K562 (cell line): ENCODE data around the gene TLE3. TPM values are rescaled to one million over a fixed set of nuclear protein-coding genes. Genes with fewer than 3 reads are reported as not detected.

Experiments used
- BRD9 ChIP-seq: fragments of 450-650 bp; IDR thresholded peaks from 2 replicates; pipeline ENCODE4 v1.6.1; 2018; ENCODE audit warnings: low read depth; ENCODE audit not compliant: partially characterized antibody
- CC2D1A ChIP-seq: fragments of 450-650 bp; IDR thresholded peaks from 2 replicates; pipeline ENCODE4 v1.6.1; 2017; ENCODE audit warnings: mild to moderate bottlenecking
- FOXM1 ChIP-seq, 2 experiments: fragments of 450-650 bp in 1 of 2; sonication (generic) in 1 of 2; formaldehyde crosslinking in 1 of 2; IDR thresholded peaks; 2 replicates each; pipeline versions ENCODE4 v1.6.1 to v1.9.0; 2017 to 2022; ENCODE audit warnings: low read depth in 2 of 2, mild to moderate bottlenecking in 2 of 2, missing genetic modification reagents in 1 of 2, moderate library complexity in 1 of 2
- JUNB ChIP-seq: fragments of 450-650 bp; formaldehyde crosslinking; conservative IDR thresholded peaks from 2 replicates; pipeline ENCODE4 v1.4.0; 2020; ENCODE audit warnings: mild to moderate bottlenecking
- LARP7 ChIP-seq: fragments of 450-650 bp; IDR thresholded peaks from 2 replicates; pipeline ENCODE4 v1.6.1; 2016
- MAFG ChIP-seq: fragments of 450-650 bp; conservative IDR thresholded peaks from 2 replicates; pipeline ENCODE4 v1.6.1; 2016; ENCODE audit warnings: missing genetic modification characterization, missing compliant biosample characterization
- RBM22 ChIP-seq: fragments of 200-400 bp; formaldehyde crosslinking; IDR thresholded peaks from 2 replicates; pipeline ENCODE4 v1.6.1; 2018; ENCODE audit warnings: low read length, low read depth; ENCODE audit not compliant: poor library complexity, severe bottlenecking
- SETDB1 ChIP-seq: IDR thresholded peaks from one replicate; pipeline ENCODE4 v1.6.1; 2012; ENCODE audit warnings: low read length, control low read depth, inconsistent platforms
- SMC3 ChIP-seq: conservative IDR thresholded peaks from 2 replicates; pipeline ENCODE4 v1.6.1; 2011; ENCODE audit warnings: low read depth, low read length, improper control_type of control experiment; ENCODE audit not compliant: insufficient read depth
- SRSF9 ChIP-seq: fragments of 200-400 bp; formaldehyde crosslinking; IDR thresholded peaks from 2 replicates; pipeline ENCODE4 v1.6.1; 2017; ENCODE audit warnings: low read depth, low read length, borderline replicate concordance
- TCF3 ChIP-seq: sonication (generic); formaldehyde crosslinking; IDR thresholded peaks from 2 replicates; pipeline ENCODE4 v1.4.0; 2020; ENCODE audit warnings: mild to moderate bottlenecking, missing genetic modification reagents
- ZNF217 ChIP-seq: sonication (generic); formaldehyde crosslinking; IDR thresholded peaks from 2 replicates; pipeline ENCODE4 v1.8.0; 2022; ENCODE audit warnings: mild to moderate bottlenecking, missing genetic modification reagents
- polyA plus RNA-seq, 8 experiments: library from polyadenylated mRNA; depleted of rRNA in 4 of 8; stranded (reverse) in 5 of 8; unstranded in 3 of 8; fragments of >200 nt; fragmentation: Nextera tagmentation in 2 of 8; fragmentation: Illumina TruSeq in 1 of 8; extraction: Ambion mirVana in 2 of 8; extraction: Trizol in 1 of 8; gene quantifications; 2 replicates each; pipeline versions ENCODE4 v1.2.1 to v1.2.3, GENCODE V29; 2011 to 2014; ENCODE audit warnings: inconsistent platforms in 1 of 8, missing spikeins in 1 of 8
- total RNA-seq, 7 experiments: library from RNA; depleted of rRNA in 6 of 7; stranded (reverse); fragments of >200 nt in 6 of 7; fragmentation: Illumina TruSeq in 2 of 7; extraction: Trizol in 2 of 7; gene quantifications; 2 replicates each; pipeline versions ENCODE4 v1.2.1 to v1.2.3, GENCODE V29; 2011 to 2021; ENCODE audit warnings: low replicate concordance in 1 of 7
- TF ChIP-seq, protein P1 (sequence below): fragments of 450-650 bp; IDR thresholded peaks from 2 replicates; pipeline ENCODE4 v1.6.1; 2016; ENCODE audit warnings: mild to moderate bottlenecking, moderate library complexity
- TF ChIP-seq, protein P2 (sequence below): IDR thresholded peaks from 2 replicates; pipeline ENCODE4 v1.6.1; 2011; ENCODE audit warnings: borderline replicate concordance, low read depth, mild to moderate bottlenecking, moderate library complexity, low read length; ENCODE audit not compliant: insufficient read depth, poor library complexity, severe bottlenecking

TLE3 gene
- total and polyA plus RNA-seq, 9 of the 15 experiments (the other 6 are each of a cell fraction or from before 2014, with no cell fraction given): 1.5 to 84.2 (median 14.1) TPM

DNA sequence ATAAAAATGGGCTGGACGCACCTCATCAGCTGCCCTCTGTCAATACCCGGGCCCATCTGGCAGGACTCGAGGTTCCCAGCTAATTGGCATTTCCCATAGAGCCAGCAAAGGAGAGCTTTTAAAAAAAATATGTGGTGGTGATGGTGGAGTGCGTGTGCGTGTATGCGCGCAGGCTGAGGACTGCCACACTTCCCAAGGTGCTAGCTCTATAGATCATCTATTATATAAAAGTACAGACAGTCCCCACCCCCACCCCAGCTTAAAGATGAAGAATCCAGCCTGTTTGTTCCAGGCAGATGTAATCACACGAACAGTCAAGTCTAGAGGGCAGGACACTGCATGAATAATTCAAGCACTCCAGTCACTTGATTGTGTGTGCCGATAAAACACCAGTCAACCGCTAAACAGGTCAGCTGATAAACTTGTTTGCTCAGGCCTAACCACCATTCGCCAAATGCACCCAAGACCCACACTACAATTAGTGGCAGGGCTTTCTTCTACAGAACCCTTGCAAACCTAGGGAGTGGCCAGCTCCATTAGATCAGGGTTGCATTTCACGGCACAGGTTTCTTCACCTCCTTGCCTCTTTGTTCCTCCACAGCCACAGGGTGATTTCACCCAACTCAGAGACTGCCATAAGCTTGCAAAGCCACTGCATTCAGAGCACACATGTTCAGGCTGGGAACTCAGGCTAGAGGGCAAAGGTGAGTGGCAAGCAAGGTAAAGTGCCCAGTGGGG, 5.8 kb downstream of the TLE3 start (continued):
- TF ChIP-seq, protein P1, sequence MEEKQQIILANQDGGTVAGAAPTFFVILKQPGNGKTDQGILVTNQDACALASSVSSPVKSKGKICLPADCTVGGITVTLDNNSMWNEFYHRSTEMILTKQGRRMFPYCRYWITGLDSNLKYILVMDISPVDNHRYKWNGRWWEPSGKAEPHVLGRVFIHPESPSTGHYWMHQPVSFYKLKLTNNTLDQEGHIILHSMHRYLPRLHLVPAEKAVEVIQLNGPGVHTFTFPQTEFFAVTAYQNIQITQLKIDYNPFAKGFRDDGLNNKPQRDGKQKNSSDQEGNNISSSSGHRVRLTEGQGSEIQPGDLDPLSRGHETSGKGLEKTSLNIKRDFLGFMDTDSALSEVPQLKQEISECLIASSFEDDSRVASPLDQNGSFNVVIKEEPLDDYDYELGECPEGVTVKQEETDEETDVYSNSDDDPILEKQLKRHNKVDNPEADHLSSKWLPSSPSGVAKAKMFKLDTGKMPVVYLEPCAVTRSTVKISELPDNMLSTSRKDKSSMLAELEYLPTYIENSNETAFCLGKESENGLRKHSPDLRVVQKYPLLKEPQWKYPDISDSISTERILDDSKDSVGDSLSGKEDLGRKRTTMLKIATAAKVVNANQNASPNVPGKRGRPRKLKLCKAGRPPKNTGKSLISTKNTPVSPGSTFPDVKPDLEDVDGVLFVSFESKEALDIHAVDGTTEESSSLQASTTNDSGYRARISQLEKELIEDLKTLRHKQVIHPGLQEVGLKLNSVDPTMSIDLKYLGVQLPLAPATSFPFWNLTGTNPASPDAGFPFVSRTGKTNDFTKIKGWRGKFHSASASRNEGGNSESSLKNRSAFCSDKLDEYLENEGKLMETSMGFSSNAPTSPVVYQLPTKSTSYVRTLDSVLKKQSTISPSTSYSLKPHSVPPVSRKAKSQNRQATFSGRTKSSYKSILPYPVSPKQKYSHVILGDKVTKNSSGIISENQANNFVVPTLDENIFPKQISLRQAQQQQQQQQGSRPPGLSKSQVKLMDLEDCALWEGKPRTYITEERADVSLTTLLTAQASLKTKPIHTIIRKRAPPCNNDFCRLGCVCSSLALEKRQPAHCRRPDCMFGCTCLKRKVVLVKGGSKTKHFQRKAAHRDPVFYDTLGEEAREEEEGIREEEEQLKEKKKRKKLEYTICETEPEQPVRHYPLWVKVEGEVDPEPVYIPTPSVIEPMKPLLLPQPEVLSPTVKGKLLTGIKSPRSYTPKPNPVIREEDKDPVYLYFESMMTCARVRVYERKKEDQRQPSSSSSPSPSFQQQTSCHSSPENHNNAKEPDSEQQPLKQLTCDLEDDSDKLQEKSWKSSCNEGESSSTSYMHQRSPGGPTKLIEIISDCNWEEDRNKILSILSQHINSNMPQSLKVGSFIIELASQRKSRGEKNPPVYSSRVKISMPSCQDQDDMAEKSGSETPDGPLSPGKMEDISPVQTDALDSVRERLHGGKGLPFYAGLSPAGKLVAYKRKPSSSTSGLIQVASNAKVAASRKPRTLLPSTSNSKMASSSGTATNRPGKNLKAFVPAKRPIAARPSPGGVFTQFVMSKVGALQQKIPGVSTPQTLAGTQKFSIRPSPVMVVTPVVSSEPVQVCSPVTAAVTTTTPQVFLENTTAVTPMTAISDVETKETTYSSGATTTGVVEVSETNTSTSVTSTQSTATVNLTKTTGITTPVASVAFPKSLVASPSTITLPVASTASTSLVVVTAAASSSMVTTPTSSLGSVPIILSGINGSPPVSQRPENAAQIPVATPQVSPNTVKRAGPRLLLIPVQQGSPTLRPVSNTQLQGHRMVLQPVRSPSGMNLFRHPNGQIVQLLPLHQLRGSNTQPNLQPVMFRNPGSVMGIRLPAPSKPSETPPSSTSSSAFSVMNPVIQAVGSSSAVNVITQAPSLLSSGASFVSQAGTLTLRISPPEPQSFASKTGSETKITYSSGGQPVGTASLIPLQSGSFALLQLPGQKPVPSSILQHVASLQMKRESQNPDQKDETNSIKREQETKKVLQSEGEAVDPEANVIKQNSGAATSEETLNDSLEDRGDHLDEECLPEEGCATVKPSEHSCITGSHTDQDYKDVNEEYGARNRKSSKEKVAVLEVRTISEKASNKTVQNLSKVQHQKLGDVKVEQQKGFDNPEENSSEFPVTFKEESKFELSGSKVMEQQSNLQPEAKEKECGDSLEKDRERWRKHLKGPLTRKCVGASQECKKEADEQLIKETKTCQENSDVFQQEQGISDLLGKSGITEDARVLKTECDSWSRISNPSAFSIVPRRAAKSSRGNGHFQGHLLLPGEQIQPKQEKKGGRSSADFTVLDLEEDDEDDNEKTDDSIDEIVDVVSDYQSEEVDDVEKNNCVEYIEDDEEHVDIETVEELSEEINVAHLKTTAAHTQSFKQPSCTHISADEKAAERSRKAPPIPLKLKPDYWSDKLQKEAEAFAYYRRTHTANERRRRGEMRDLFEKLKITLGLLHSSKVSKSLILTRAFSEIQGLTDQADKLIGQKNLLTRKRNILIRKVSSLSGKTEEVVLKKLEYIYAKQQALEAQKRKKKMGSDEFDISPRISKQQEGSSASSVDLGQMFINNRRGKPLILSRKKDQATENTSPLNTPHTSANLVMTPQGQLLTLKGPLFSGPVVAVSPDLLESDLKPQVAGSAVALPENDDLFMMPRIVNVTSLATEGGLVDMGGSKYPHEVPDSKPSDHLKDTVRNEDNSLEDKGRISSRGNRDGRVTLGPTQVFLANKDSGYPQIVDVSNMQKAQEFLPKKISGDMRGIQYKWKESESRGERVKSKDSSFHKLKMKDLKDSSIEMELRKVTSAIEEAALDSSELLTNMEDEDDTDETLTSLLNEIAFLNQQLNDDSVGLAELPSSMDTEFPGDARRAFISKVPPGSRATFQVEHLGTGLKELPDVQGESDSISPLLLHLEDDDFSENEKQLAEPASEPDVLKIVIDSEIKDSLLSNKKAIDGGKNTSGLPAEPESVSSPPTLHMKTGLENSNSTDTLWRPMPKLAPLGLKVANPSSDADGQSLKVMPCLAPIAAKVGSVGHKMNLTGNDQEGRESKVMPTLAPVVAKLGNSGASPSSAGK: no peak
- TF ChIP-seq BRD9 (no peak), TCF3 (peak; percentile 85), MAFG (0 out of 2 replicates have a peak, but pooled peaks have one; percentile 10), CC2D1A (no peak), FOXM1 (IDR thresholded peaks at IDR 0.05; ENCODE audit: low read depth) (peak; percentile 68), FOXM1 (CRISPR knock-in tag; IDR thresholded peaks at IDR 0.05; ENCODE audit: low read depth) (no peak), LARP7 (no peak), RBM22 (no peak), SMC3 (no peak), ZNF217 (CRISPR knock-in tag) (no peak), SETDB1 (no peak), SRSF9 (no peak), JUNB (CRISPR knock-in tag) (no peak)
- TF ChIP-seq, protein P2, sequence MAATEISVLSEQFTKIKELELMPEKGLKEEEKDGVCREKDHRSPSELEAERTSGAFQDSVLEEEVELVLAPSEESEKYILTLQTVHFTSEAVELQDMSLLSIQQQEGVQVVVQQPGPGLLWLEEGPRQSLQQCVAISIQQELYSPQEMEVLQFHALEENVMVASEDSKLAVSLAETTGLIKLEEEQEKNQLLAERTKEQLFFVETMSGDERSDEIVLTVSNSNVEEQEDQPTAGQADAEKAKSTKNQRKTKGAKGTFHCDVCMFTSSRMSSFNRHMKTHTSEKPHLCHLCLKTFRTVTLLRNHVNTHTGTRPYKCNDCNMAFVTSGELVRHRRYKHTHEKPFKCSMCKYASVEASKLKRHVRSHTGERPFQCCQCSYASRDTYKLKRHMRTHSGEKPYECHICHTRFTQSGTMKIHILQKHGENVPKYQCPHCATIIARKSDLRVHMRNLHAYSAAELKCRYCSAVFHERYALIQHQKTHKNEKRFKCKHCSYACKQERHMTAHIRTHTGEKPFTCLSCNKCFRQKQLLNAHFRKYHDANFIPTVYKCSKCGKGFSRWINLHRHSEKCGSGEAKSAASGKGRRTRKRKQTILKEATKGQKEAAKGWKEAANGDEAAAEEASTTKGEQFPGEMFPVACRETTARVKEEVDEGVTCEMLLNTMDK: no peak
